OCI-LY1 (cell line): ENCODE data around the gene CPA5.

Source experiments
- H2AFZ ChIP-seq: fragments of 200-600 bp; sonication (generic), shearing (Covaris generic); 2 replicates; pipeline ENCODE4 v1.6.0; 2014; ENCODE audit warnings: antibody characterized with exemption, mild to moderate bottlenecking, low read length
- H3F3A ChIP-seq: fragments of 200-600 bp; sonication (generic), shearing (Covaris generic); 2 replicates; pipeline ENCODE4 v1.6.0; 2014; ENCODE audit warnings: mild to moderate bottlenecking, antibody characterized with exemption, low read length, moderate library complexity; ENCODE audit not compliant: insufficient read depth
- H3K27ac ChIP-seq: fragments of 200-600 bp; sonication (generic); 2 replicates; pipeline ENCODE4 v1.5.1; 2014; ENCODE audit warnings: low read length, mixed run types, mild to moderate bottlenecking, low read depth; ENCODE audit not compliant: poor library complexity, severe bottlenecking
- H3K27me3 ChIP-seq: fragments of 200-600 bp; sonication (generic); 2 replicates; pipeline ENCODE4 v1.6.0; 2014; ENCODE audit warnings: antibody characterized with exemption, mild to moderate bottlenecking, low read length, moderate library complexity; ENCODE audit not compliant: insufficient read depth
- H3K36me3 ChIP-seq: fragments of 200-600 bp; sonication (generic); 2 replicates; pipeline ENCODE4 v1.6.1; 2014; ENCODE audit warnings: mild to moderate bottlenecking, antibody characterized with exemption, low read length, moderate library complexity, mixed read lengths; ENCODE audit not compliant: insufficient read depth
- H3K4me1 ChIP-seq: fragments of 200-600 bp; sonication (generic); 2 replicates; pipeline ENCODE4 v1.5.1; 2014; ENCODE audit warnings: mild to moderate bottlenecking, low read length, moderate library complexity; ENCODE audit not compliant: insufficient read depth, severe bottlenecking
- H3K4me2 ChIP-seq: fragments of 200-600 bp; sonication (generic), shearing (Covaris generic); 2 replicates; pipeline ENCODE4 v1.6.1; 2014; ENCODE audit warnings: low read length
- H3K4me3 ChIP-seq: fragments of 200-600 bp; sonication (generic); 2 replicates; pipeline ENCODE4 v1.5.1; 2014; ENCODE audit warnings: low read length, low read depth, mild to moderate bottlenecking, mixed read lengths; ENCODE audit not compliant: poor library complexity, severe bottlenecking
- H3K79me2 ChIP-seq: fragments of 200-600 bp; shearing (Covaris generic); 2 replicates; pipeline ENCODE4 v1.6.1; 2016; ENCODE audit warnings: mixed run types, low read length, mixed read lengths; ENCODE audit not compliant: insufficient read depth
- H3K9ac ChIP-seq: fragments of 200-600 bp; sonication (generic), shearing (Covaris generic); 2 replicates; pipeline ENCODE4 v1.6.1; 2014; ENCODE audit warnings: mild to moderate bottlenecking, low read length, mixed read lengths
- H3K9me2 ChIP-seq: fragments of 200-600 bp; sonication (generic), shearing (Covaris generic); 2 replicates; pipeline ENCODE4 v1.6.1; 2014; ENCODE audit warnings: low read depth, mild to moderate bottlenecking, low read length, mixed read lengths
- H3K9me3 ChIP-seq: fragments of 200-600 bp; shearing (Covaris generic); 2 replicates; pipeline ENCODE4 v1.6.1; 2014; ENCODE audit warnings: low read length, mixed read lengths
- H4K20me1 ChIP-seq: fragments of 200-600 bp; sonication (generic), shearing (Covaris generic); 2 replicates; pipeline ENCODE4 v1.6.0; 2016; ENCODE audit warnings: mild to moderate bottlenecking, low read length; ENCODE audit not compliant: insufficient read depth
- CTCF ChIP-seq: fragments of 200-600 bp; sonication (generic), shearing (Covaris generic); IDR thresholded peaks from 2 replicates; pipeline ENCODE4 v1.5.1; 2017; ENCODE audit warnings: mild to moderate bottlenecking, antibody characterized with exemption, low read length, moderate library complexity, mixed read lengths
- EZH2 ChIP-seq: fragments of 200-600 bp; sonication (generic), shearing (Covaris generic); IDR thresholded peaks from 2 replicates; pipeline ENCODE4 v1.8.0; 2017; ENCODE audit warnings: borderline replicate concordance, mixed run types, mild to moderate bottlenecking, antibody characterized with exemption, low read length, moderate library complexity, mixed read lengths

CPA5 gene

DNA sequence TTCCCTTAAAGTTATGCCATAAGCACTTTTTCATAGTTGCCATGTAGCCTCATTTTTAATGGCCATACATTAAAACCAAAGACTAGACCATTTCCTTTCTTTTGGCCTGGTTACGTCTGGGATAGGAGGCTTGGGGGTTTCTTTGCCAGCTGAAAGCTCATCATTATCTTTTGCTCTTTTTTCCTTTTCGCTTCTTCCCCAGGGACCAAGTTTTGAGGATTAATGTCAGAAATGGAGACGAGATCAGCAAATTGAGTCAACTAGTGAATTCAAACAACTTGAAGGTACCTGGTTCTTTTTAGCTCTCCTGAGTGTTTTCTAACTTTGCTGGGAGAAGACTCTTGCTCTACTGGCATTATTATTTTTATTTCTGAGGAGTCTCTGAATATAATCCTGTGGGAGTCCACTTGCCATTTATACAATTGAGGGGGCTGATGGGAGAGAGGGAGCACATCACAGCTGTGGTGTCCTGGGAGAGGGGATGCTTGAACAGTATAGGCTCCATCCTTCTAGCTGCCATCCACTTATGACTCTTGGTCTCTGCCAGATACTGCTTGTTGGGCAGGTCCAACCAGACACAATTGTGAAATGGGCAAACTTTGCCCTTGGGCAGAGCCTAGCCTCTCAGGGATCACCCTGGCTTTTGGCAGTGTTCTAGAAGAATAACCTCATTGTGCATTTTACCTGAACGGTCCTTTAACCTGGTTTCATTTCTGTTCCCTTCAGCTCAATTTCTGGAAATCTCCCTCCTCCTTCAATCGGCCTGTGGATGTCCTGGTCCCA lies 45.9 kb upstream of the CPA5 start:
- Histone ChIP-seq H3F3A (no peaks in the 10 kb centered on the region), H3K4me1 (peaks cover 2% of the 10 kb centered on the region), H2AFZ (no peak overlapping the region), H3K79me2 (no peaks in the 10 kb centered on the region), H3K36me3 (no peaks in the 10 kb centered on the region; the same call in 1 of the 2 replicates), H3K4me3 (no peak overlapping the region), H3K9me3 (peaks cover 2% of the 10 kb centered on the region; the same call in 1 of the 2 replicates), H3K4me2 (no peak overlapping the region), H3K9me2 (no peaks in the 10 kb centered on the region), H4K20me1 (no peaks in the 10 kb centered on the region), H3K27me3 (peaks cover 16% of the 10 kb centered on the region), H3K9ac (no peak overlapping the region), H3K27ac (no peak overlapping the region)
- TF ChIP-seq EZH2 (no peak), CTCF (no peak)

- Histone ChIP-seq H3K79me2 (no peaks in the 10 kb centered on the region), H3K9me2 (no peaks in the 10 kb centered on the region), H3K4me3 (no peak overlapping the region), H3K4me2 (no peak overlapping the region), H3K9me3 (no peaks in the 10 kb centered on the region), H3K4me1 (no peaks in the 10 kb centered on the region), H3K27me3 (peaks cover 16% of the 10 kb centered on the region), H3F3A (no peaks in the 10 kb centered on the region), H3K9ac (no peak overlapping the region), H4K20me1 (no peaks in the 10 kb centered on the region), H2AFZ (no peak overlapping the region), H3K36me3 (no peaks in the 10 kb centered on the region), H3K27ac (no peak overlapping the region)
- no peak for TF ChIP-seq EZH2
- no peak for TF ChIP-seq CTCF
These were observed 44.8 kb upstream of the CPA5 start for GRCh38 chr7:130299866-130300265.

- no peak overlapping the region for H3K27ac ChIP-seq
- H3K79me2 ChIP-seq, result no peaks in the 10 kb centered on the region
- H3K9me3 ChIP-seq, result no peaks in the 10 kb centered on the region
- H3K36me3 ChIP-seq, result no peaks in the 10 kb centered on the region
- no peaks in the 10 kb centered on the region for H3K4me1 ChIP-seq
- H3K4me2 ChIP-seq, result no peak overlapping the region
- no peak overlapping the region for H3K9ac ChIP-seq
- no peaks in the 10 kb centered on the region for H3K9me2 ChIP-seq
- TF ChIP-seq EZH2, result no peak
- TF ChIP-seq CTCF, result no peak
- H3K27me3 ChIP-seq, result peaks cover 16% of the 10 kb centered on the region
- H2AFZ ChIP-seq, result no peak overlapping the region
- H3K4me3 ChIP-seq, result no peak overlapping the region
- H4K20me1 ChIP-seq, result no peaks in the 10 kb centered on the region
- no peaks in the 10 kb centered on the region for H3F3A ChIP-seq
These were observed 43.1 kb upstream of the CPA5 start for GRCh38 chr7:130301501-130302020.
